ENCODE measurements around the gene TMEM161B.

- TF ChIP-seq MYC (CRISPR knock-in tag; IDR thresholded peaks at IDR 0.05; ENCODE audit: borderline replicate concordance) (no peak), CTCF (CRISPR knock-in tag; IDR thresholded peaks at IDR 0.05) (no peak), ARID3A (IDR thresholded peaks at IDR 0.05; ENCODE audit: low read depth, low read length) (no peak), CHD4 (IDR thresholded peaks at IDR 0.05; ENCODE audit: borderline replicate concordance, low read length) (no peak), NBN (conservative IDR thresholded peaks at IDR 0.05) (no peak), MAX (IDR thresholded peaks at IDR 0.05) (no peak), TBP (CRISPR knock-in tag; IDR thresholded peaks at IDR 0.05) (no peak), ZBTB7B (CRISPR knock-in tag; IDR thresholded peaks at IDR 0.05) (no peak)
These were observed 12.7 kb upstream of the TMEM161B start for GRCh38 chr5:88281322-88281721.

Data from HepG2 (cell line).